A673 (cell line): ENCODE data around the gene BET1.

ENCODE experiments used
- EZH2 ChIP-seq: fragments of 200-600 bp; sonication (generic); IDR thresholded peaks from 2 replicates; pipeline ENCODE4 v1.6.1; 2017; ENCODE audit warnings: borderline replicate concordance, low read depth, mild to moderate bottlenecking, mixed read lengths, antibody characterized with exemption, low read length; ENCODE audit not compliant: poor library complexity, severe bottlenecking
- TF ChIP-seq, protein P1 (sequence below): fragments of 300-800, 200-600 bp; sonication (generic); conservative IDR thresholded peaks from 2 replicates; pipeline ENCODE4 v1.5.1; 2017; ENCODE audit warnings: low read depth, mild to moderate bottlenecking, antibody characterized with exemption, low read length, moderate library complexity, mixed read lengths

DNA sequence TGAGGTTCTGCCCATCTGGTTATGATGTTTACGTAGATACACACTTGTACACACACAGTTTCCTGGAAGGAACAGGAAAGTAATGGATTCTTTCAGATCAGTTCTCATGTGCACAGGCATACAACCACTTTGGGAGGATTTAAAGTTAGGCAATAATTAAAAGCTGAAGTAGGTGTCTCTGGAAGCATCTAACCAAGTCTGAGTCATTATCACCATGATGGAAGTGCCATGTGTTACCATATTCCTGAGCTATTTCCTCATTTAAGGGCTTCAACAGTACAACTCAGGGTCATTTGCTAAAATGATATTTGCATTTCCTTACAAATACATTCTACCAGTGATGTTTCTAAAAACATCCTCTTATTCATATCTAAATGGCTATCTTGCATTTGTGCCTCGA is 41.4 kb upstream of the BET1 start:
- TF ChIP-seq, protein P1, sequence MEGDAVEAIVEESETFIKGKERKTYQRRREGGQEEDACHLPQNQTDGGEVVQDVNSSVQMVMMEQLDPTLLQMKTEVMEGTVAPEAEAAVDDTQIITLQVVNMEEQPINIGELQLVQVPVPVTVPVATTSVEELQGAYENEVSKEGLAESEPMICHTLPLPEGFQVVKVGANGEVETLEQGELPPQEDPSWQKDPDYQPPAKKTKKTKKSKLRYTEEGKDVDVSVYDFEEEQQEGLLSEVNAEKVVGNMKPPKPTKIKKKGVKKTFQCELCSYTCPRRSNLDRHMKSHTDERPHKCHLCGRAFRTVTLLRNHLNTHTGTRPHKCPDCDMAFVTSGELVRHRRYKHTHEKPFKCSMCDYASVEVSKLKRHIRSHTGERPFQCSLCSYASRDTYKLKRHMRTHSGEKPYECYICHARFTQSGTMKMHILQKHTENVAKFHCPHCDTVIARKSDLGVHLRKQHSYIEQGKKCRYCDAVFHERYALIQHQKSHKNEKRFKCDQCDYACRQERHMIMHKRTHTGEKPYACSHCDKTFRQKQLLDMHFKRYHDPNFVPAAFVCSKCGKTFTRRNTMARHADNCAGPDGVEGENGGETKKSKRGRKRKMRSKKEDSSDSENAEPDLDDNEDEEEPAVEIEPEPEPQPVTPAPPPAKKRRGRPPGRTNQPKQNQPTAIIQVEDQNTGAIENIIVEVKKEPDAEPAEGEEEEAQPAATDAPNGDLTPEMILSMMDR = no peak
- no peak for TF ChIP-seq EZH2
